SK-N-SH (cell line): ENCODE results near the gene SPATA13.

Experiments used
- TF ChIP-seq, protein P1 (sequence below): fragments of 200-600 bp; sonication (generic); IDR thresholded peaks from 2 replicates; pipeline ENCODE4 v1.6.1; 2017; ENCODE audit warnings: antibody characterized with exemption, mild to moderate bottlenecking, moderate library complexity
- TF ChIP-seq, protein P2 (sequence below): IDR thresholded peaks from 2 replicates; pipeline ENCODE4 v1.4.0; 2012; ENCODE audit warnings: low read depth, borderline replicate concordance

- TF ChIP-seq, protein P1, sequence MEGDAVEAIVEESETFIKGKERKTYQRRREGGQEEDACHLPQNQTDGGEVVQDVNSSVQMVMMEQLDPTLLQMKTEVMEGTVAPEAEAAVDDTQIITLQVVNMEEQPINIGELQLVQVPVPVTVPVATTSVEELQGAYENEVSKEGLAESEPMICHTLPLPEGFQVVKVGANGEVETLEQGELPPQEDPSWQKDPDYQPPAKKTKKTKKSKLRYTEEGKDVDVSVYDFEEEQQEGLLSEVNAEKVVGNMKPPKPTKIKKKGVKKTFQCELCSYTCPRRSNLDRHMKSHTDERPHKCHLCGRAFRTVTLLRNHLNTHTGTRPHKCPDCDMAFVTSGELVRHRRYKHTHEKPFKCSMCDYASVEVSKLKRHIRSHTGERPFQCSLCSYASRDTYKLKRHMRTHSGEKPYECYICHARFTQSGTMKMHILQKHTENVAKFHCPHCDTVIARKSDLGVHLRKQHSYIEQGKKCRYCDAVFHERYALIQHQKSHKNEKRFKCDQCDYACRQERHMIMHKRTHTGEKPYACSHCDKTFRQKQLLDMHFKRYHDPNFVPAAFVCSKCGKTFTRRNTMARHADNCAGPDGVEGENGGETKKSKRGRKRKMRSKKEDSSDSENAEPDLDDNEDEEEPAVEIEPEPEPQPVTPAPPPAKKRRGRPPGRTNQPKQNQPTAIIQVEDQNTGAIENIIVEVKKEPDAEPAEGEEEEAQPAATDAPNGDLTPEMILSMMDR, result no peak
- TF ChIP-seq, protein P2, sequence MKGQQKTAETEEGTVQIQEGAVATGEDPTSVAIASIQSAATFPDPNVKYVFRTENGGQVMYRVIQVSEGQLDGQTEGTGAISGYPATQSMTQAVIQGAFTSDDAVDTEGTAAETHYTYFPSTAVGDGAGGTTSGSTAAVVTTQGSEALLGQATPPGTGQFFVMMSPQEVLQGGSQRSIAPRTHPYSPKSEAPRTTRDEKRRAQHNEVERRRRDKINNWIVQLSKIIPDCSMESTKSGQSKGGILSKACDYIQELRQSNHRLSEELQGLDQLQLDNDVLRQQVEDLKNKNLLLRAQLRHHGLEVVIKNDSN, result no peak
These were observed 146.9 kb downstream of the SPATA13 start for GRCh38 chr13:24307211-24308067.
